Globus pallidus (tissue), 1 donor: ENCODE measurements around the gene TMEM178B.
"Not testable (repeated sequence)": the region's sequence is repeated elsewhere in the genome, so short reads cannot be mapped to it uniquely, and the experiment has no call there.

Experiments
- DNase-seq: peaks from one replicate; pipeline ENCODE4 v3.0.0-alpha.2; 2015; ENCODE audit warnings: low spot score

Gene TMEM178B

GRCh38 chr7:141312828-141313521 is 239.1 kb downstream of the TMEM178B start:
- no peak for DNase-seq

- DNase-seq: no peak
These were observed 240.0 kb downstream of the TMEM178B start for GRCh38 chr7:141313896-141314295.

GRCh38 chr7:141317033-141317585 is 243.2 kb downstream of the TMEM178B start:
- DNase-seq: no peak

- no peak for DNase-seq
These were observed 246.4 kb downstream of the TMEM178B start for GRCh38 chr7:141320287-141320686.

GRCh38 chr7:141322383-141322782 is 248.5 kb downstream of the TMEM178B start:
- no peak for DNase-seq

- no peak for DNase-seq
These were observed 250.0 kb downstream of the TMEM178B start for GRCh38 chr7:141323826-141324225.

- no peak for DNase-seq
These were observed 251.0 kb downstream of the TMEM178B start for GRCh38 chr7:141324870-141325269.

GRCh38 chr7:141325275-141325674 is 251.4 kb downstream of the TMEM178B start:
- DNase-seq: no peak

GRCh38 chr7:141328290-141328689 is 254.4 kb downstream of the TMEM178B start:
- DNase-seq: no peak

- DNase-seq: not testable (repeated sequence)
These were observed 256.4 kb downstream of the TMEM178B start for GRCh38 chr7:141330285-141330684.

- no peak for DNase-seq
These were observed 259.6 kb downstream of the TMEM178B start for GRCh38 chr7:141333459-141333858.

GRCh38 chr7:141335164-141335563 is 261.3 kb downstream of the TMEM178B start:
- no peak for DNase-seq

- DNase-seq: no peak
These were observed 265.7 kb downstream of the TMEM178B start for GRCh38 chr7:141339603-141340002.

- no peak for DNase-seq
These were observed 267.1 kb downstream of the TMEM178B start for GRCh38 chr7:141340991-141341390.

- no peak for DNase-seq
These were observed 269.0 kb downstream of the TMEM178B start for GRCh38 chr7:141342621-141343408.

- no peak for DNase-seq
These were observed 270.5 kb downstream of the TMEM178B start for GRCh38 chr7:141344153-141344935.

- no peak for DNase-seq
These were observed 274.9 kb downstream of the TMEM178B start for GRCh38 chr7:141348728-141349127.

GRCh38 chr7:141349338-141349737 is 275.5 kb downstream of the TMEM178B start:
- DNase-seq: no peak

GRCh38 chr7:141349804-141350203 is 275.9 kb downstream of the TMEM178B start:
- no peak for DNase-seq

- DNase-seq: no peak
These were observed 277.3 kb downstream of the TMEM178B start for GRCh38 chr7:141351175-141351574.

GRCh38 chr7:141352955-141353354 is 279.1 kb downstream of the TMEM178B start:
- no peak for DNase-seq

- no peak for DNase-seq
These were observed 280.4 kb downstream of the TMEM178B start for GRCh38 chr7:141354251-141354650.
